Upper lobe of left lung (tissue), 6 donors: ENCODE measurements around the gene RBM18. TPM values are rescaled to one million over a fixed set of nuclear protein-coding genes. Genes with fewer than 3 reads are reported as not detected.

Experiments
- ATAC-seq, 2 donors: fragments of 200-7000 bp; cut with Tn5 transposase; one replicate each; pipeline ENCODE4 v1.9.1; 2022; ENCODE audit warnings: mild to moderate bottlenecking in 2 of 2, moderate library complexity in 2 of 2; ENCODE audit not compliant: low FRiP score in 2 of 2
- DNase-seq, 2 donors: peaks; one replicate each; pipeline ENCODE4 v3.0.0-alpha.2; 2019 to 2020
- H3K27ac ChIP-seq, 4 donors: fragments of 200-600 bp; sonication (generic); one replicate each; pipeline ENCODE4 v1.5.1; 2016 to 2019
- H3K27me3 ChIP-seq, 4 donors: fragments of 200-600 bp; sonication (generic); one replicate each; pipeline ENCODE4 v1.5.1; 2017 to 2019
- H3K36me3 ChIP-seq, 4 donors: fragments of 200-600 bp; sonication (generic); one replicate each; pipeline ENCODE4 v1.5.1; 2016 to 2019
- H3K4me1 ChIP-seq, 4 donors: fragments of 200-600 bp; sonication (generic); one replicate each; pipeline ENCODE4 v1.5.1; 2018 to 2019
- H3K4me3 ChIP-seq, 4 donors: fragments of 200-600 bp; sonication (generic); one replicate each; pipeline ENCODE4 v1.5.1; 2017 to 2019; ENCODE audit warnings: mild to moderate bottlenecking in 2 of 4, moderate library complexity in 1 of 4
- H3K9me3 ChIP-seq, 4 donors: fragments of 200-600 bp; sonication (generic); one replicate each; pipeline ENCODE4 v1.5.1; 2018 to 2019
- EP300 ChIP-seq, 4 donors: sonication (generic); formaldehyde crosslinking; IDR thresholded peaks; one replicate each; pipeline ENCODE4 v1.5.1; 2017; ENCODE audit warnings: antibody characterized with exemption in 4 of 4, control low read depth in 2 of 4
- POLR2A ChIP-seq, 4 donors: fragments of 450-650 bp; IDR thresholded peaks; one replicate each; pipeline ENCODE4 v1.5.1; 2016 to 2017; ENCODE audit warnings: antibody characterized with exemption in 4 of 4, mild to moderate bottlenecking in 2 of 4
- POLR2AphosphoS5 ChIP-seq, 2 donors: sonication (generic); formaldehyde crosslinking; IDR thresholded peaks; one replicate each; pipeline ENCODE4 v1.5.1; 2017; ENCODE audit warnings: antibody characterized with exemption in 2 of 2
- WGBS, 2 donors: methylation state at CpG; one replicate each; pipeline ENCODE4 v1.1.5; 2017 to 2018; 5-methylcytosine and 5-hydroxymethylcytosine counted together
- total RNA-seq, 6 donors: library from RNA; depleted of rRNA in 4 of 6; stranded (reverse); fragments of >200 nt in 4 of 6; gene quantifications; one replicate each; pipeline versions ENCODE4 v1.1.0 to v1.2.1, GENCODE V29; 2016 to 2021
- TF ChIP-seq, protein P1 (sequence below), 6 experiments: fragments of 450-650 bp in 4 of 6; fragments of 200-600 bp in 2 of 6; sonication (generic) in 2 of 6; IDR thresholded peaks; one replicate each; pipeline ENCODE4 v1.5.1; 2016 to 2019; ENCODE audit warnings: antibody characterized with exemption in 6 of 6
- donor health status: DM: no; HTN: no; CAD: no; lungs with moderate emphysema.
- donor health status: DM: no; HTN: yes; CAD: no; lungs with severe emphysema.

RBM18 gene
- total RNA-seq, 6 donors from 2014 or later: 3.0 to 19.9 (median 11.8) TPM

GRCh38 chr9:122222791-122223190 is 41.8 kb downstream of the RBM18 start:
- 34% methylated on average over 5 of the region's 5 CpGs for WGBS, 2 donors
- no peak for TF ChIP-seq POLR2A (IDR thresholded peaks at IDR 0.05)
- TF ChIP-seq, protein P1, sequence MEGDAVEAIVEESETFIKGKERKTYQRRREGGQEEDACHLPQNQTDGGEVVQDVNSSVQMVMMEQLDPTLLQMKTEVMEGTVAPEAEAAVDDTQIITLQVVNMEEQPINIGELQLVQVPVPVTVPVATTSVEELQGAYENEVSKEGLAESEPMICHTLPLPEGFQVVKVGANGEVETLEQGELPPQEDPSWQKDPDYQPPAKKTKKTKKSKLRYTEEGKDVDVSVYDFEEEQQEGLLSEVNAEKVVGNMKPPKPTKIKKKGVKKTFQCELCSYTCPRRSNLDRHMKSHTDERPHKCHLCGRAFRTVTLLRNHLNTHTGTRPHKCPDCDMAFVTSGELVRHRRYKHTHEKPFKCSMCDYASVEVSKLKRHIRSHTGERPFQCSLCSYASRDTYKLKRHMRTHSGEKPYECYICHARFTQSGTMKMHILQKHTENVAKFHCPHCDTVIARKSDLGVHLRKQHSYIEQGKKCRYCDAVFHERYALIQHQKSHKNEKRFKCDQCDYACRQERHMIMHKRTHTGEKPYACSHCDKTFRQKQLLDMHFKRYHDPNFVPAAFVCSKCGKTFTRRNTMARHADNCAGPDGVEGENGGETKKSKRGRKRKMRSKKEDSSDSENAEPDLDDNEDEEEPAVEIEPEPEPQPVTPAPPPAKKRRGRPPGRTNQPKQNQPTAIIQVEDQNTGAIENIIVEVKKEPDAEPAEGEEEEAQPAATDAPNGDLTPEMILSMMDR (IDR thresholded peaks at IDR 0.05): no peak
- no peaks in the 10 kb centered on the region for H3K36me3 ChIP-seq
- H3K9me3 ChIP-seq: no peaks in the 10 kb centered on the region
- no peak overlapping the region for H3K27ac ChIP-seq
- peaks cover 0 to 68% (median 27%) of the 10 kb centered on the region in 4 donors for H3K27me3 ChIP-seq
- no peak for ATAC-seq
- peaks cover 23 to 49% (median 35%) of the 10 kb centered on the region in 4 donors for H3K4me1 ChIP-seq
- no peak for DNase-seq
- H3K4me3 ChIP-seq: no peak overlapping the region

DNA sequence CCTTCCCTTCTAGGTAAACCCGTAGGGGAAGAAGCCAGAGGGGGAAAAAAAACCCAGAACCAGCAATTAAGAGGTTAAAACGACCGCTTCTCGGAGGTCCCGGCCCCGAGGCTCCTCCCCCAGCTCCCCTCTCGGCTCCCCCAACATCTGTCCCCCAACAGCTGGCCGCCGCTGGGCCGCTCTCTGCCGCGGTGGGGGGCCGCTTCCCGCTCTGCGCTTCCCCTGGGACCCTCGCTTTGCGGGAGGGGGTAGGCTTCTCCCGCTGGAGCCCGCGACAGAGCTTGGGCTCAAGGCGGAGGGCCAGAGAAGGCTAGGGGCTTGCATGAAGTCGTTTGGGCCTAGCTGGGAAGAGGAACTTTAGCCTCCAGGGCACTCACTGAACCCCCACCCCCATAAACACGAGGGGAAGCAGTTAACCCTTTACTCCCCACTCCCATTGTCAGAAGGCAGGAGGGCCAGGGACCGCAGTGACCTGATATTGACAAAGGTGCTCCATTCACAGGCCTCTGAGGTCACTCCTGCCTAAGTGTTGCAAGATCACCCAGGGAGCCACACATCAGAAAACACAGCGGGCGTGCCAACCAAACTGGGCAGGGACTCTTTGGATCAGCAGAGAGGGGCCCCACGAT is 43.3 kb downstream of the RBM18 start:
- Histone ChIP-seq H3K4me3 (no peak overlapping the region), H3K36me3 (no peaks in the 10 kb centered on the region), H3K27ac (no peak overlapping the region), H3K9me3 (no peaks in the 10 kb centered on the region), H3K4me1 (peaks cover 14 to 34% (median 23%) of the 10 kb centered on the region in 4 donors), H3K27me3 (peaks cover 0 to 53% (median 16%) of the 10 kb centered on the region in 4 donors)
- no peak for TF ChIP-seq EP300 (IDR thresholded peaks at IDR 0.05)
- TF ChIP-seq POLR2AphosphoS5 (IDR thresholded peaks at IDR 0.05): no peak
- 20 to 32% methylated on average over 18 to 27 of the region's 27 CpGs for WGBS, 2 donors
- ATAC-seq (no peak), DNase-seq (peak in 1 of 2 donors; percentile 72)

DNA sequence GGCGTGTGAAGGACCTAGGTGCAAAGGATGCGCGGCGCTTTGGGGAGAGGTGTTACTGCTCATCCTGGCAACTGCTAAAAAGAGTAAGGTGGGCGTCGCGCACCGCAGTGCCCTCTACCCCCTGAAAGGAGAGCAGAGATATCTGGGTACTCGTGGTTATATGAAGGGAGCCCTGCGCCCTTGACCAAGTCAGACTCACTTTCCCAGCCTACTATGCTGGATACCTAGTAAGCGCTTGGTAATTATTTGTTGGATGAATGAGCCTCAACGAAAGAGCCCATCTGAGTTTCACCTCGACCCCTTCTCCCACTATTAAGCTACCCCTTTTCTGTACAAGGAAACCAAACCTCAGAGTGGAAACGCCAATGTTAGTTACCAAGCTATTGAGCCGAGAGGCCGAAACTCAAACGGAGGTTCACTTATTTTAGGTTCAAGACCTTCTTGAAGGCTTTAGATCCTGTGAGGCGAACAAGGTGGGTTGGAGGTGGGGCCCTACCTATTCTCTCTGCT is 43.9 kb downstream of the RBM18 start:
- no peak for DNase-seq
- TF ChIP-seq EP300 (IDR thresholded peaks at IDR 0.05): no peak
- TF ChIP-seq POLR2AphosphoS5 (IDR thresholded peaks at IDR 0.05): no peak
- TF ChIP-seq, protein P1 (IDR thresholded peaks at IDR 0.05): no peak
- TF ChIP-seq POLR2A (IDR thresholded peaks at IDR 0.05): no peak
- 46 to 54% methylated on average over 18 of the region's 18 CpGs for WGBS, 2 donors
- no peaks in the 10 kb centered on the region for H3K9me3 ChIP-seq
- peaks cover 11 to 28% (median 18%) of the 10 kb centered on the region in 4 donors for H3K4me1 ChIP-seq
- peaks cover 0 to 47% (median 16%) of the 10 kb centered on the region in 4 donors for H3K27me3 ChIP-seq
- no peak for ATAC-seq
- no peak overlapping the region for H3K4me3 ChIP-seq
- H3K27ac ChIP-seq: no peak overlapping the region
- H3K36me3 ChIP-seq: no peaks in the 10 kb centered on the region

DNA sequence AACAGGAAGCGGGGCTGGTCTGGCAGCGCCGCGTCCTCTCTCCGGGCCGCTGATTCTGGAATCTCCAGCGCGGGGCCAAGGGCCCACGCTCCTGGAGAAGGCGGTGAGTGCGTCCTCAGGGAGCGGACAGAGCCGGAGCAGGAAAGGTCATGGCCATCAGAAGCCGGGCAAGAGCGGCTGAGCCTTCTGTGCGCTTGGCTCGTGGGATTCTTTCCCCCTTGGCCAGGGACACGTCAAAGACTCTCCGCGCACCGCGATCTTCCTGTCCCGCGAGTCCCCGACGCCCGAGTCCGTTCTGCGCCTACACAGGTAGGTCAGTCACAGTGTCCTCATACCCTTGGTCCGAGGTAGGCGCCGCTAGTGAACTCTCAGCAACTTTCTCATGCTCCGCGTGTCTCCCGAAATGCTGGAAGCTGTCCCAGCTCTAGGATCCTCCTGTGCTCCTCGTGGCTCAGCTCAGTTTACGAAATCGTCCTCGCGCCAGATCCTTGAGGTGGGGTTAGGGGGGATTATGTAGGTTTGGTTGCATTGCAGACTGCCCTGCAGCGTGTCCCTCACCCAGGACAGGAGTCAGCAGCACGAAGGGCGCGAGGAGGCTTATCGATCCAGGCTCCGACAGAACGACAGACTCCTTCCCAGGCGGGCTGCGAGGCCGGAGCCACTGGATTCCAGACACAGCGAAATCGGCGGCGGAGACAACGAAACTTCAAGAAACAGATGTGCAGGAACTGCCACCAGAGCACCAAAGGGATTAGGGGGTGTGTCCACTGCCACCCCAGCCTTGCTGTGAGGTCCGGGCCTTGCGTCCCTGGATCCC is 44.6 kb downstream of the RBM18 start:
- peak overlapping the region in 1 of 4 donors; percentile 1 for H3K4me3 ChIP-seq
- no peak overlapping the region for H3K27ac ChIP-seq
- DNase-seq (peak in 1 of 2 donors; percentile 79), ATAC-seq (peak in 1 of 2 donors; percentile 17)
- H3K4me1 ChIP-seq: peaks cover 11 to 24% (median 18%) of the 10 kb centered on the region in 4 donors
- no peaks in the 10 kb centered on the region for H3K9me3 ChIP-seq
- peaks cover 0 to 43% (median 13%) of the 10 kb centered on the region in 4 donors for H3K27me3 ChIP-seq
- TF ChIP-seq, protein P1 (IDR thresholded peaks at IDR 0.05): no peak
- TF ChIP-seq EP300 (IDR thresholded peaks at IDR 0.05): no peak
- TF ChIP-seq POLR2A (IDR thresholded peaks at IDR 0.05): no peak
- no peak for TF ChIP-seq POLR2AphosphoS5 (IDR thresholded peaks at IDR 0.05)
- 25 to 65% methylated on average over 40 to 56 of the region's 57 CpGs for WGBS, 2 donors
- no peaks in the 10 kb centered on the region for H3K36me3 ChIP-seq
